Psoas muscle (tissue), 8 donors: ENCODE measurements around the gene MORN1. TPM values are rescaled to one million over a fixed set of nuclear protein-coding genes. Genes with fewer than 3 reads are reported as not detected.
A peak's percentile ranks its signal among the peaks of the same experiment; 100 is the strongest.

ENCODE experiments used
- ATAC-seq, 4 donors: fragments of 200-7000 bp; cut with Tn5 transposase; one replicate each; pipeline ENCODE4 v1.9.1; 2020; ENCODE audit warnings: moderate library complexity in 3 of 4, mild to moderate bottlenecking in 2 of 4
- DNase-seq, 2 donors: peaks; one replicate each; pipeline ENCODE4 v3.0.0-alpha.2; 2020
- H3K27ac ChIP-seq: fragments of 200-600 bp; one replicate; pipeline ENCODE4 v1.8.0; 2022
- H3K27me3 ChIP-seq, 3 donors: fragments of 200-600 bp in 1 of 3; one replicate each; pipeline versions ENCODE4 v1.6.1 to v1.8.0; 2013 to 2022; ENCODE audit warnings: low read length in 2 of 3, mild to moderate bottlenecking in 2 of 3, moderate library complexity in 1 of 3; ENCODE audit not compliant: insufficient read depth in 3 of 3
- H3K36me3 ChIP-seq, 2 donors: fragments of 200-600 bp in 1 of 2; one replicate each; pipeline versions ENCODE4 v1.6.1 to v1.8.0; 2013 to 2022; ENCODE audit warnings: low read depth in 1 of 2, mild to moderate bottlenecking in 1 of 2, moderate library complexity in 1 of 2; ENCODE audit not compliant: insufficient read depth in 1 of 2
- H3K4me1 ChIP-seq: fragments of 200-600 bp; one replicate; pipeline ENCODE4 v1.8.0; 2022
- H3K4me3 ChIP-seq: fragments of 200-600 bp; one replicate; pipeline ENCODE4 v1.8.0; 2022; ENCODE audit warnings: mild to moderate bottlenecking
- H3K9me3 ChIP-seq: fragments of 200-600 bp; one replicate; pipeline ENCODE4 v1.8.0; 2022
- CTCF ChIP-seq: fragments of 200-600 bp; IDR thresholded peaks from one replicate; pipeline ENCODE4 v1.8.0; 2022; ENCODE audit warnings: antibody characterized with exemption
- WGBS, 3 donors: extraction: QIAGEN DNeasy Blood & Tissue Kit; methylation state at CpG; one replicate each; pipeline versions ENCODE4 v1.1.6 to v1.1.7; 2013; 5-methylcytosine and 5-hydroxymethylcytosine counted together
- intact Hi-C, 2 donors: fragments of 100-400 bp; cut with DNase I; formaldehyde crosslinking; loops; one replicate each; pipeline versions ENCODE4 v1.11.0 to v1.14.2; 2022
- polyA plus RNA-seq, 3 donors: library from polyadenylated mRNA; stranded (reverse); fragments of 200-250 nt; gene quantifications; one replicate each; pipeline ENCODE4 v1.2.3, GENCODE V29; 2013
- total RNA-seq, 4 donors: library from RNA; stranded (reverse); fragmentation: NEBNext Ultra II Directional in 2 of 4; extraction: Animal tissue kit (Norgen Biotek cat#: 25700) in 2 of 4; gene quantifications; one replicate each; pipeline versions ENCODE4 v1.2.1 to v1.2.4, GENCODE V29; 2021 to 2023
- donor health status: healthy with polysubstance abuse.
- donor health status: DM: no; HTN: no; CAD: no; lungs with moderate emphysema.
- donor health status: Bipolar disorder and iron deficiency.
- donor health status: healthy.
- donor health status: DM: yes; HTN: yes; CAD: no.
- donor health status: DM: no; HTN: no; CAD: no.
- donor health status: DM: no; HTN: no; CAD: no.
- donor health status: DM: yes; HTN: yes; CAD: no.

MORN1 gene
- total and polyA plus RNA-seq, 7 donors: 1.2 to 7.3 (median 4.2) TPM

- no peak for TF ChIP-seq CTCF
- no peaks in the 10 kb centered on the region for H3K36me3 ChIP-seq
Measured at GRCh38 chr1:2427051-2427450, 35.7 kb upstream of the MORN1 start.

GRCh38 chr1:2426540-2426939 lies 35.2 kb upstream of the MORN1 start:
- DNase-seq (no peak), ATAC-seq (no peak)
- Histone ChIP-seq H3K27me3 (peaks cover 0 to 47% (median 19%) of the 10 kb centered on the region in 3 donors), H3K9me3 (no peaks in the 10 kb centered on the region), H3K4me1 (no peaks in the 10 kb centered on the region), H3K4me3 (no peak overlapping the region), H3K36me3 (no peaks in the 10 kb centered on the region), H3K27ac (no peak overlapping the region)
- intact Hi-C loops: no loop called here
- TF ChIP-seq CTCF: no peak
- WGBS, 3 donors: 62 to 69% (median 63%) methylated on average over 17 to 18 of the region's 18 CpGs

More at GRCh38 chr1:2427051-2427450, 35.7 kb upstream of the MORN1 start:
- H3K4me3 ChIP-seq: no peak overlapping the region
- no peaks in the 10 kb centered on the region for H3K4me1 ChIP-seq
- intact Hi-C loops: no loop called here
- no peak for DNase-seq
- H3K27me3 ChIP-seq: peaks cover 0 to 48% (median 19%) of the 10 kb centered on the region in 3 donors
- H3K27ac ChIP-seq: no peak overlapping the region
- H3K9me3 ChIP-seq: no peaks in the 10 kb centered on the region
- ATAC-seq: peak in 1 of 4 donors; percentile 15
- 79 to 85% (median 84%) methylated on average over 16 to 18 of the region's 18 CpGs for WGBS, 3 donors

DNA sequence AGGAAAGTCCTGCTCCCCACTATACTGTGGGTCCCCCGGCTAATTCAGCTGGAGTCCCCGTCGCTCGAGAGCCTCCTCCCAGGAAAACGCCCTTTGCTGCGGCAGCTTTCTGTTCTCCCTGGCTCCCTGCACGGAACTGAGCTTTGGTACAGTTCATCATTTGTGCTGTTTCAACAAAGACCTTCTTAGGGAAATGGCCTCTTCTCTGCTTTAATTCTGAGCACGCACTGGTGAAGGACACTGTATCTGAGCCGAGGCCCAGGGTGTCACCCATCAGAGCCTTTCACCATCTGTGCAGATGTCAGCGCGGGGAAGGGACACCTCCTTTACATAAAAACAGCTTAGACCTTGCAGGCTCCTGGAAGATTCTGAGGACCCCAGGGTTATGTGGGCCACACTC lies 34.5 kb upstream of the MORN1 start:
- TF ChIP-seq CTCF: no peak
- 63 to 70% (median 68%) methylated on average over 11 of the region's 11 CpGs for WGBS, 3 donors
- intact Hi-C loops: no loop called here
- peaks cover 0 to 45% (median 19%) of the 10 kb centered on the region in 3 donors for H3K27me3 ChIP-seq
- DNase-seq (no peak), ATAC-seq (no peak)
- H3K27ac ChIP-seq: no peak overlapping the region
- no peaks in the 10 kb centered on the region for H3K4me1 ChIP-seq
- H3K4me3 ChIP-seq: no peak overlapping the region
- no peaks in the 10 kb centered on the region for H3K36me3 ChIP-seq
- H3K9me3 ChIP-seq: no peaks in the 10 kb centered on the region

DNA sequence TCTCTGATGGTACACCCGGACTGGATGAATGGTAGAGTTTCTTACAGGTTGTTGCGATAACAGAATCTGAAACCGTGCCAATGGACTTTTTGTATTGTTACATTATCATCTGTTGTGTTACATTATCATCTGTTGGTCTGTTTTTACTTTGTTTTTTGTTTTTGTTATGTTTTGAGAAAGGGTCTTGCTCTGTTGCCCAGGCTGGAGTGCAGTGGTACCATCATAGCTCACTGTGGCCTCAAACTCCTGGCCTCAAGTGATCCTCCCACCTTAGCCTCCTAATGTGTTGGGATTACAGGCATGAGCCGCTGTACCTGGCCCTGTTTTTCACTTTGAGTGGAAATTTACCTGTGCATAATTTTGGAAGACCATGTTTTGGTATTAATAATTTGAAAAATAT lies 31.2 kb upstream of the MORN1 start:
- TF ChIP-seq CTCF: no peak
- ATAC-seq (no peak), DNase-seq (no peak)
- Histone ChIP-seq H3K27ac (no peak overlapping the region), H3K27me3 (peaks cover 0 to 63% (median 27%) of the 10 kb centered on the region in 3 donors), H3K9me3 (no peaks in the 10 kb centered on the region), H3K4me1 (no peaks in the 10 kb centered on the region), H3K4me3 (no peak overlapping the region), H3K36me3 (no peaks in the 10 kb centered on the region)
- 87 to 90% (median 89%) methylated on average over 4 of the region's 4 CpGs for WGBS, 3 donors
- intact Hi-C loops: loop anchor here in 1 of 2 donors (5.0 kb wide), 1 partner anchor 1005 kb away; no protein-coding TSS in a partner anchor

DNA sequence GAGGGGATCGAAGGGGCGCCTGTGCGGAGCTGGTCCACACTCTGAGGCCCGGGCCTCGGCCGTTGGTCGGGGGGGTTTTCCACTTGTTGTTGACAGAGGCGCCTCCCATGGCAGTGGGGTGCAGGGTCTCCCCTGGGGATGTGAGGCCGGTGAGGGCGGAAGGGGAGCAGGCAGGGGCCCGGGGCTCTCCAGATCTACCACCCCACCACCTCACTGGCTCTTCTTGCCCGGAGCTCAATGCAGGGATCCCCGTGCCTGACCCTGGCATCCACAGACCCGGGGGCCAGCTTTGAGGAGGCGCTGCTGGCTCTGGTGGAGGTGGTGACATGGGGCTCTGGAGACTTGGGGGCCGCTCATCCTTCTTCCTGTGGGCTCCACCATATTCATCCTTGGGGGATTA lies 28.1 kb upstream of the MORN1 start:
- WGBS, 3 donors: 64 to 71% (median 64%) methylated on average over 15 to 16 of the region's 16 CpGs
- H3K4me3 ChIP-seq: no peak overlapping the region
- no peaks in the 10 kb centered on the region for H3K4me1 ChIP-seq
- H3K27ac ChIP-seq: no peak overlapping the region
- H3K9me3 ChIP-seq: no peaks in the 10 kb centered on the region
- H3K27me3 ChIP-seq: peaks cover 0 to 60% (median 26%) of the 10 kb centered on the region in 3 donors
- intact Hi-C loops: loop anchor here in 1 of 2 donors (5.0 to 10.0 kb wide), 2 partner anchors 225 to 368 kb away; no protein-coding TSS in a partner anchor
- no peak for TF ChIP-seq CTCF
- no peaks in the 10 kb centered on the region for H3K36me3 ChIP-seq
- no peak for ATAC-seq
- DNase-seq: no peak
